ENCODE measurements around the gene KRT40. TPM values are rescaled to one million over a fixed set of nuclear protein-coding genes. Genes with fewer than 3 reads are reported as not detected.

The KRT40 gene
- total and polyA plus RNA-seq, 2 of the 4 experiments (the other 2 are of a cell fraction) = not detected

DNA sequence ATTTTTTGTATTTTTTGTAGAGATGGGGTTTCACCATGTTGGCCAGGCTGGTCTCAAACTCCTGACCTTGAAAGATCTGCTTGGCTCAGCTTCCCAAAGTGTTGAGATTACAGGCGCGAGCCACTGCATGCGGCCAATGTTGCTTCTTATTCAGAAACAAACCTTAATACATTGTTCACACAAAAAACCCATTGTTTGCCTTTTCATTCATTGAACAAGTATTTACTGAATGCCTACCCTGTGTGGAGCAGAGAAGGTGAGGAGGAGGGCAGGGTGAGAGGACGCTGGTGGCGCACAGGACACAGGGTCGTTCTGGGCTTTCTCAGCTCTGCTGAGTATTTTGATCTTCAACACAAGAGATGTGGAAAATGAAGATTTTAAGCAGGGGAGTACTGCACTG lies 38.7 kb downstream of the KRT40 start:
- H4K8ac ChIP-seq (ENCODE audit: low read depth in 2 of 2, low read length in 2 of 2) = no peak overlapping the region
- POLR2A ChIA-PET (ENCODE audit: unreplicated experiment) = no interaction called here
- no peaks in the 10 kb centered on the region for H3K27me3 ChIP-seq (ENCODE audit: control insufficient read depth, insufficient read depth, low read length)
- no peaks in the 10 kb centered on the region for H3K79me1 ChIP-seq (ENCODE audit: low read depth in 1 of 2, low read length in 2 of 2)
- no peak overlapping the region for H3K4me3 ChIP-seq (ENCODE audit: insufficient read depth, low read depth, low read length)
- H4K5ac ChIP-seq (ENCODE audit: low read depth, low read length) = no peak overlapping the region
- H3K14ac ChIP-seq (replicated peaks; ENCODE audit: low read depth, low read length) = no peak overlapping the region
- H2AFZ ChIP-seq (replicated peaks; ENCODE audit: low read length, poor library complexity) = no peak overlapping the region
- H3K9ac ChIP-seq (ENCODE audit: low read depth, low read length) = no peak overlapping the region
- no peak overlapping the region for H2BK120ac ChIP-seq (ENCODE audit: low read depth, low read length)
- no peak overlapping the region for H3K4me2 ChIP-seq (ENCODE audit: low read depth, low read length)
- no peak overlapping the region for H3K56ac ChIP-seq (ENCODE audit: extremely low read depth, insufficient read depth, low read length)
- H3K9me3 ChIP-seq (ENCODE audit: control insufficient read depth, insufficient read depth, low read length) = no peaks in the 10 kb centered on the region
- no peak overlapping the region for H3K18ac ChIP-seq (ENCODE audit: low read depth, low read length)
- no peak overlapping the region for H2BK20ac ChIP-seq (ENCODE audit: low read depth, low read length)
- H3K9me1 ChIP-seq (ENCODE audit: insufficient read depth, low read length) = no peaks in the 10 kb centered on the region
- TF ChIP-seq CHD1 (IDR thresholded peaks at IDR 0.05; ENCODE audit: low read depth, low read length) (no peak), CEBPB (IDR thresholded peaks at IDR 0.05; ENCODE audit: low read depth, low read length) (no peak), MAZ (IDR thresholded peaks at IDR 0.05; ENCODE audit: borderline replicate concordance, low read depth, low read length) (no peak), RAD21 (IDR thresholded peaks at IDR 0.05; ENCODE audit: low read length) (no peak), POLR2A (IDR thresholded peaks at IDR 0.05; ENCODE audit: low read depth, low read length) (no peak), BHLHE40 (IDR thresholded peaks at IDR 0.05; ENCODE audit: low read depth, low read length) (no peak), RCOR1 (IDR thresholded peaks at IDR 0.05; ENCODE audit: insufficient replicate concordance, low read length) (no peak), NFE2L2 (IDR thresholded peaks at IDR 0.05; ENCODE audit: low read depth, low read length) (no peak), CTCF (conservative IDR thresholded peaks at IDR 0.05; ENCODE audit: low read depth, low read length) (no peak), MXI1 (IDR thresholded peaks at IDR 0.05; ENCODE audit: borderline replicate concordance, low read depth, low read length) (no peak), USF2 (IDR thresholded peaks at IDR 0.05; ENCODE audit: low read depth, low read length) (no peak), FOS (IDR thresholded peaks at IDR 0.05; ENCODE audit: low read depth, low read length) (no peak)
- TF ChIP-seq, protein P1, sequence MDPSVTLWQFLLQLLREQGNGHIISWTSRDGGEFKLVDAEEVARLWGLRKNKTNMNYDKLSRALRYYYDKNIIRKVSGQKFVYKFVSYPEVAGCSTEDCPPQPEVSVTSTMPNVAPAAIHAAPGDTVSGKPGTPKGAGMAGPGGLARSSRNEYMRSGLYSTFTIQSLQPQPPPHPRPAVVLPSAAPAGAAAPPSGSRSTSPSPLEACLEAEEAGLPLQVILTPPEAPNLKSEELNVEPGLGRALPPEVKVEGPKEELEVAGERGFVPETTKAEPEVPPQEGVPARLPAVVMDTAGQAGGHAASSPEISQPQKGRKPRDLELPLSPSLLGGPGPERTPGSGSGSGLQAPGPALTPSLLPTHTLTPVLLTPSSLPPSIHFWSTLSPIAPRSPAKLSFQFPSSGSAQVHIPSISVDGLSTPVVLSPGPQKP (IDR thresholded peaks at IDR 0.05; ENCODE audit: borderline replicate concordance, low read depth, low read length) = no peak
- no peaks in the 10 kb centered on the region; the same call in 1 of the 2 replicates for H3K4me1 ChIP-seq (ENCODE audit: control insufficient read depth, insufficient read depth, low read length)
- DNase-seq = no peak
- intact Hi-C loops (cut with micrococcal nuclease) = no loop called here
- no peak overlapping the region for H2BK5ac ChIP-seq (ENCODE audit: low read depth, low read length, poor library complexity, severe bottlenecking)
- peak overlapping the region; percentile 7; the same call in 1 of the 2 replicates for H2AK5ac ChIP-seq (ENCODE audit: low read depth, low read length)
- ATAC-seq (ENCODE audit: low read depth) = no peak
- no peak overlapping the region for H2BK15ac ChIP-seq (ENCODE audit: low read depth, low read length)
- H3K23ac ChIP-seq (ENCODE audit: low read depth, low read length) = no peak overlapping the region
- BruUV-seq (replicated peaks) = no TSS peak
- H4K20me1 ChIP-seq (ENCODE audit: insufficient read depth, low read length) = no peaks in the 10 kb centered on the region
- no peak overlapping the region for H3K27ac ChIP-seq (ENCODE audit: insufficient read depth, low read length)
- H3K36me3 ChIP-seq (ENCODE audit: control insufficient read depth, insufficient read depth, low read length) = no peaks in the 10 kb centered on the region
- no peak overlapping the region for H3K4ac ChIP-seq (ENCODE audit: low read depth, low read length)
- in situ Hi-C loops (cut with MboI; ENCODE audit: low sequenced_read_pairs) = no loop called here
- H4K91ac ChIP-seq (ENCODE audit: insufficient read depth, low read depth, low read length) = no peak overlapping the region
- 96% methylated on average over 3 of the region's 6 CpGs; no CpG with 5 or more reads in 1 of the 2 experiments for WGBS, 2 experiments (ENCODE audit: extremely low coverage in 2 of 2, insufficient read length in 1 of 2)
- H2AK9ac ChIP-seq (replicated peaks; ENCODE audit: low read depth, low read length, poor library complexity) = no peak overlapping the region
- dilution Hi-C loops (cut with HindIII; ENCODE audit: low sequenced_read_pairs, unreplicated experiment) = no loop called here
- CTCF ChIA-PET = interaction anchor here (0.7 kb wide), 1 partner anchor 29 kb away, joined by 3 read pairs; no protein-coding TSS in a partner anchor

Measured in IMR-90 (cell line).